Measurements from ENCODE around the gene MTFR1L. TPM values are rescaled to one million over a fixed set of nuclear protein-coding genes. Genes with fewer than 3 reads are reported as not detected.

The MTFR1L gene
- total RNA-seq, 1 donor from 2014 or later = 81.6 TPM

GRCh38 chr1:25787760-25788166, 32.0 kb upstream of the MTFR1L start:
- no peak for DNase-seq (ENCODE audit: low read depth)

- no peak for DNase-seq (ENCODE audit: low read depth)
These were observed 29.3 kb upstream of the MTFR1L start for GRCh38 chr1:25790472-25790871.

DNA sequence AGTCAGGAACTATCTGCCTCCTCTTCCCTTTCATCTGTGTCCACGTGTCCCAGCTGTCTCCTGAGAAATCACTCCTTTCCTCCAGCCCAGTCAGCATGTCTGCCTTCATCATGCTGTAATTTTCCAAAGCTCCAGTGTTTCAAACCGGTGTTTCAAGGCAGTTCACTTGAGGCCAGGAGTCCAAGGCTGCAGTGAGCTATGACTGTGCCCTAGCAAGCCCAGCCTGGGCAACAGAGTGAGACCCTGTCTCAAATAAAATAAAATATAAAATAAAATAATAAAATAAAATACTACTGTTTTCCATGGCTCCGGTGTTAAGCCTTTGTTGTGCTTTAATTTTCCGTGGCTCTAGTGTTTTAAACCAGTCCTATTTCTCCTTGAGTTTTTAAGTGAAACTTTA, 27.6 kb upstream of the MTFR1L start:
- peak; percentile 67 for DNase-seq (ENCODE audit: low read depth)

GRCh38 chr1:25793585-25794170, 26.1 kb upstream of the MTFR1L start:
- DNase-seq (ENCODE audit: low read depth) = no peak

GRCh38 chr1:25794325-25794724, 25.4 kb upstream of the MTFR1L start:
- DNase-seq (ENCODE audit: low read depth) = peak; percentile 97

DNA sequence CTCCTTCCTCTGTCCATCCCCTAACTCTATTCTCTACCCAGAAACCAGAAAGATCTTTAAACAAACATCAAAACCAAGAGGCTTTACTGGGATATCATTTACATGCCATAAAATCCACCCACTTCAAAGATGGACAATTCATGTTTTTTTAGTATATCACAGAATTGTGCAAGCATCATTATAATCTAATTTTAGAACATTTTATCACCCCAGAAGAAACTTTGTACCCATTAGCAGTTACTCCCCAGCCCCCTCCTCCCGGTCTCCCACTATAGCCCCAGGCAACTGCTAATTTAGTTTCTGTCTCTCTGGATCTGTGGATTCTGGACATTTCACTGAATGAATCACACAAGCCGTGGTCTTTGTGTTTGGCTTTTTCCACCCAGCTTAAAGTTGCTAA, 24.5 kb upstream of the MTFR1L start:
- no peak for DNase-seq (ENCODE audit: low read depth)

DNA sequence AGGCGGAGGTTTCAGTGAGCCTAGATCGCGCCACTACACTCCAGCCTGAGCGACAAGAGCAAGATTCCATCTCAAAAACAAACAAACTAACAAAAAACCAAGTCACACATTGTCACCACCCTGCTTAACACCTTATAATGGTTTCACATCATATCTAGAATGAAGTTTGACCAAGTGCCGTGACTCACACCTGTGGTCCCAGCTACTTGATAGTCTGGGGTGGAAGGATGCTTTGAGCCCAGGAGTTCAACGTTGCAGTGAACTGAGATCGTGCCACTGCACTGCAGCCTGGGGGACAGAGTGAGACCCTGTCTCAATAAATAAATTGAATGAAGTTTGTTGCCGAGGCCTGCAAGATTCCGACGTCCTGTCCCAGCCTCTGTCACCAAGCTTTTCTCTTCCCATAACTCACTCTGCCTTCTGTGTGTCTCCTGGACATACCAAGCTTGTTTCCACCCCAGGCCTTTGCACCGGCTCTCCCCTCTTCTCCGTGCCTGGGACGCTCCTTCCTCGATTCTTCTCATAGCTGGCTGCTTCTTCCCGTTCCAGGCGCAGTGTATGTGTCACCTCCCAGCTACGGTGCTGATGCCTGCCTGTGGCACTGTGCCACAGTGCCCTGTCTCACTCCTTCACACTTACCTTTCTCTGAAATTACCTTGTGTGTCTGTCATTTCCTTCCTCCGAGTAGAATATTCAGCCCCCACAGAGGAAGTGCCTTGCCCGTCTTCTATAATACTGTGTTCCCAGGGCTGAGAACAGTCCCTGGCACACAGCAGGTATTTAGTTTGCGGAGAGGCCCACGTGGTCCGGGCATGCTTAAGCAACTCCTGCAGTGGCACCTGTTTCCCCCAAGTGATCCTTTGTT, 23.6 kb upstream of the MTFR1L start:
- no peak for DNase-seq (ENCODE audit: low read depth)

DNA sequence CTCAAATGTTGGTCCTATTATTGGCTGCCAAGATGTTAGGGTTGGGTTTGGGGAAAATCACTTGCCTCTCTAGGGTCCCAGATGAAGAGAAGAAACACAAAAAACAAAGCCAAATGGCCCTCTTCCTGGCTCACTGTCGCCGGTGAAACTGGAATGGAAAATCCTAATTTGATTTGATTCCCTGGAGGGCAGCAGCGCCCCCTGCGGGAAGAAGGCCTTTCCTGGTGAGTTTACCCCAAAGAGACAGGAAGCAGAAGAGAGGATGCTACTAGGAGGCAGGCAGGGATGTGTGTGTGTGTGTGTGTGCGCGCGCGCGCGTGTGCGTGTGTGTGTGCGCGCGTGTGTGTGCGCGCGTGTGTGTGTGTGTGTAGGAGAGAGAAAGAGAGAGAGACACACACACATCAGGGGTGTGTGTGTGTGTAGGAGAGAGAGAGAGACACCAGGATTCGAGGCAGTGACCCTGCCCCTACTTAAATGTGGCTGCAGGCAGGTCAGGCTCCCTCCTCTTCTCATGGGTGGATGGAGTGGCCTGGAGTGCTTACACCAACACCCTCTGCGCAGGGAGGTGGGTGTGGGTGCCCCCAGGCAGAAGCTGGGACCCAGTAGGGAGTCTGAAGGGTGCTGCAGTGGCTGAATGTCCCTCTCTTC, 22.8 kb upstream of the MTFR1L start:
- DNase-seq (ENCODE audit: low read depth) = peak; percentile 84

GRCh38 chr1:25797939-25798338, 21.8 kb upstream of the MTFR1L start:
- peak; percentile 42 for DNase-seq (ENCODE audit: low read depth)

DNA sequence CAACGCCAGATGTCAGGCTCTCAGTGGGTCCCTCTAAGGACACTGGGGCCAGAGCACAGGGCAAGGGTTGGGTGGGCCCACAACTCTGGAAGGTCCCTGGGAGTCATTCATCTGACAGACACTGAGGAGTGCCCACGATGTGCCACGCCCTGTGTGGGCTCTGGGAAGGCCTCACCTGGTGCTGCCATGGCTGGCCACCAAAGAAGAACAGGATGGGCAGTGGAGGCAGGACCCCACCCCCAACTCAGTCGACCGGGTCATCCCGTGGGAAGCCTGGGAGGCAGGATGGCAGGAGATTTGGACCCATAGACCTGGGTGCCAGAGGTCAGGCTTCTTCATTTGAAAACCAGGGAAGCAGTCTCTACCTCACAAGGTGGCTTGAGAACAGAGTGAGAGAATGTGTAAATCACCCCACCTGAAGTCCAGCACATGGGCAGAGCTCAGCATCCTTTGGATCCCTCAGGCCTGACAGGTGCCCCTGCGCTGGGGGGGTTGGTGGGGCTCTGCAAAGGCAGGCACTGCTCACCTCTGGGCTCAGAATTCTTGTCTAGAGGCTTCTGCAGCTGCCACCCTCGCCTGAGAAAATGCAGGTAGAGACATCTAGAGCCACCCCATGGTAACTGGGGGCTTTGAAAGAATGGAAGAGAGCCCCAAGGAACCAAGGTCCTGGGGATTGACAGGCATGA, 20.9 kb upstream of the MTFR1L start:
- DNase-seq (ENCODE audit: low read depth) = no peak

DNA sequence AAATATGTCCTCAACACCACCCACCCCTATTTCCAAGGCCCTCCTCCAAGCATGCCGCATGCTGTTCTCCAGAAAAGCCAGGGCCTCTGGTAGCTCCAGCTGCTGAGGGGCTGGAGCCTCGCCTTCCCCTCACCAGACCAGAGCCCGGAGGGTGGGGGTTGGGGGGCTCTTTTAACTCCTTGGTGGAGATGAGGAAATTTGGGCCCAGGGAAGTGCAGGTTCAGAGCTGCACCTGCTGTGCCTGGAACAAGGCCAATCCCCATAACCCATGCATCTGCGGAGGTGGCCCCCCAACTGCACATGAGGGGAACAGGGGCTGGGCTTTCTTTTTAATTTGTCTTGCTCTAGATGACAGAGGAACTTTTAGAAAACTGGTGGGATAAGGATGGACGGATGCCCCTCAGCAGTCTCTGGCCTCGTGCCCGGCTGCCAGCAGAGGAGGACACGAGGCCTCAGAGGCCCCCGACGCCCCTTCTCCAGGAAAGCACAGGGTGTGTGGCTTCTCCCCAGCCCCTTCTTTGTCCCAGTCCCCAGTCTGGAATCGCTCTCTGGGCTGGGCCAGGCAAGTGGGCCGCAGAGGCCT, 20.3 kb upstream of the MTFR1L start:
- no peak for DNase-seq (ENCODE audit: low read depth)

DNA sequence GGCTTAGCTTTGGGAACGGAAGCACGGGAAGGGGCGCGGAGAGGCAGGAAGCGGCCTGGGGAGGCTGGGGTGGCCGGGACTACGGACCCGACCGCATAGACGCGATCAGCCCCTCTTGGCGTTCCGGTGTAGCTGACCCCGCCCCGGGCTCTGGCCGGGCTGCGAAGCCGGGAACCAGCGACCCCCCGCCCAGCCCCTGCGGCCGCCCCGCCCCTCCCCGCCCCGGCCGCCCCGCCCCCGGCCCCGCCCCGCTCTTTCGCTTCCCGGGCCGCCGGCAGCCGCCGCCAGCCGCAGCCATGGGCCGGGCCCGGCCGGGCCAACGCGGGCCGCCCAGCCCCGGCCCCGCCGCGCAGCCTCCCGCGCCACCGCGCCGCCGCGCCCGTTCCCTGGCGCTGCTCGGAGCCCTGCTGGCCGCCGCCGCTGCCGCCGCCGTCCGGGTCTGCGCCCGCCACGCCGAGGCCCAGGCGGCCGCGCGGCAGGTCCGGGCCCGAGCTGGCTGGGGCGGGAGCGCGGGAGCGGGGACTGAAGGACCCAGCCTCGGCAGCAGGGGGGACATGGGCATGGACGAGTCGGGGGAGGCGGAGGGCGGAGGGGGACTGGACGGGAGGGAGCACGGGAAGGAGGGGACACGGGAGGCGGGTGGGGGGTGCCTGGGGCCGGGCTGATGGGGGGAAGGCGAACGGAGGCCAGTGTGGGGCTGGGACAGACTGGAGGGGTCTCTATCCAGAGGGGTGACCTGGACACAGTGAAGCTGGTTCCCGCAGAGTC, 19.6 kb upstream of the MTFR1L start, which contains the start of gene SELENON:
SELENON (plus strand) TSS at position 259 of the 768 bp plus-strand sequence; CDS start at position 297, 38 bp downstream.
- peak; percentile 52 for DNase-seq (ENCODE audit: low read depth)

GRCh38 chr1:25800703-25801377, 18.9 kb upstream of the MTFR1L start:
- DNase-seq (ENCODE audit: low read depth) = no peak

DNA sequence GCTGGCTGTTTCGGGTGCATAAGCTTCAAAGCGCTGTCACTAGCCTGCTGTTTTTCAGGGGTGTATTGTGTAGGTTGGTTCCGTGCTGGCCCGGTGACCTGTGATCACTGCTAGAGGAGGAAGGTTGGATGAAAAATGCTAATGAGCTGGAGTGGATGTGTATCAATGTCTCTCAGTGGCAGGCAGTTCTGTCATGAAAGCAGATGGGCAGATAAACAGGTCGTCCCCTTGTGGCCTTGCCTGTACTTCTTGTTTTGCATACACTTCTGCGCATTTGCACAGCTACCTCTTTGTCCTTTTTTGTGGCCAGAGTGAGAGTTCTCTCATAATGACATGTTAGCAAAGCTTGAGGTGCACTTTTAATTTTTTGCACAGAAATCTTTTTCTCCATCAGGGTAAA, 16.8 kb upstream of the MTFR1L start:
- DNase-seq (ENCODE audit: low read depth) = no peak

DNA sequence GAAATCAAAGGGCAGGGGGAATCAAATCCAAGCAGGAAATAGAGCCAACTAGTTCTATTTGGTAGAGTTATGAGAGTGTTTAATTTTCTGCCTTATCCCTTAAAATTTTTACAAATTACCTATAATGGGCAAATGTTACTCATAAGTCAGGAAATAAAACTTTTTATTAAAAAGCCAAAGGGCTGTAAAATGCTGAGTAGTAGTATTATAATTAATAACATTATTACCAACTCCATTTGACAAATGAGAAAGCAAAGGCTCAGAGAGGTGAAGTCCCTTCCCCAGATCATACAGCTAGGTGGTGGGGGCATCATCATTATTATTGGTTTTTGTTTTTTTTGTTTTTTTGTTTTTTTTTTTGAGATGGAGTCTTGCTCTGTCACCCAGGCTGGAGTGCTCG, 16.4 kb upstream of the MTFR1L start:
- DNase-seq (ENCODE audit: low read depth) = no peak

DNA sequence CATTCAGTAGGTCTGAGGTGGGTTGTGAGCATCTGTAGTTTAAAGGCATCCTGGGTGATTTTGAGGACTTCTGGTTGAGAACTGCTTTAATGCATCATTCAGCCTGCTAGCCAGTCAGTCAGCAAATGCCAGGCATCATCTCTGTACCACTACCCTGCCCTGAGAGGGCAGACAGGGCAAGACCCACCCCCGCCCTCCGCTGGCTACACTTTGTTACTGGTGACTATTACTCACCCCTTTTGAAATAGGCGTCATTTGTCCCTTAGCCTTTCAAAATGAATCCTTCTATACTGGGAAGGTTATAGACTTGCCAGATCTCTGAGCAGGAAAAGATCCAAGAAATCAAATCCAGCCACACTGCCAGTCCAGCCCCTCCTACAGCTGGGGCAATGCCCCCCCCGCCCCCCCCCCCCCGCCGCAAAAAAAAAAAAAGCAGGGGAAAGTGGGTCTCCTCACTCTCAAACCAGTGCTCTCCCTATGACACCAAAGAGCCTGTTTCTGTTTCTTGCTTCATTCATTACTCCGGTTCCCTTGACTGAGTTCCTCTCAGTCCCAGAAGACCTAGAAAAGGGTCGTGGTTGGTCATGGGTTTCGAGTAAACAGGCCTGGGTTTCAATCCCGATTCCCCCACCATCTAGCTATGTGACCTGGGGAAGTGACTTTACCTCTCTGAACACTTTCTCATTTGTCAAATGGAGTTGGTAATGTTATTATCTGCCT, 15.3 kb upstream of the MTFR1L start:
- DNase-seq (ENCODE audit: low read depth) = peak; percentile 33

DNA sequence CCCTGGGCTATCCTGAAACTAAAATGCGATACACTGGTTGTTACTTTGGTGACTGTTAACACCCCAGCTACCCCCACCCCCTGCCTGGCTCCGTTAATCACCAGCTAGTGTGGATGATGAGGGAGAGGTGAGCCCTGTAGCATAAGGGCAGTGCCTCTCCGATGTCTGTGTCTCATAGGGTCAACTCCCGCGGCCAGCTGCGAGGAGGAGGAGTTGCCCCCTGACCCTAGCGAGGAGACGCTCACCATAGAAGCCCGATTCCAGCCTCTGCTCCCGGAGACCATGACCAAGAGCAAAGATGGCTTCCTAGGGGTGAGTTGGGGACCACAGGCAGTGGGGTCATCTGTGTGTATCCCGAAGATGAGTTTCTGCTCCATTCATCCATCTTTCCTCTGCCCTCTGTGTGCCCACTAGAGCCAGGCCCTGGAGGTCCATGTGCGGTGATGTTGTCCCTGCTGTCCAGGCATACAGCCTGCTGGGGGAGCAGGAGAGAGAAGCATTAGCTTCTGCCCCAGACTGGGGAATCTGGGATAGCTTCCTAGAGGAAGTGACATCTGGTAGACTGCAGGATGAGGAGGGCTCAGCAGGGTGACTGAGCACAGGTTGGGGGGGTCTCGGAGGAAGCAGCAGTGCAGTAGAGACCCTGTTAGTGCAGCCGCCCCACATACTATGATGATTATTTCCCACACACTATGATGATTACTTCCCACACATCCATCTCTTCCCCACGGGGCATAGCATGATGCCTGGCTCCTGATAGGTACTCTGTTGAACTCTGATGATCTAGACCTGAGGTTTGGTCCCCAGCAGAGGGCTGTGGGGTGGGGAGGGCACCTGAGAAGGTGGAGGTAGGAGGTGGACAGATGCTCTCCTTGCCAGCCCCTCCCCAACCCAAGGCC, 14.5 kb upstream of the MTFR1L start:
- no peak for DNase-seq (ENCODE audit: low read depth)

DNA sequence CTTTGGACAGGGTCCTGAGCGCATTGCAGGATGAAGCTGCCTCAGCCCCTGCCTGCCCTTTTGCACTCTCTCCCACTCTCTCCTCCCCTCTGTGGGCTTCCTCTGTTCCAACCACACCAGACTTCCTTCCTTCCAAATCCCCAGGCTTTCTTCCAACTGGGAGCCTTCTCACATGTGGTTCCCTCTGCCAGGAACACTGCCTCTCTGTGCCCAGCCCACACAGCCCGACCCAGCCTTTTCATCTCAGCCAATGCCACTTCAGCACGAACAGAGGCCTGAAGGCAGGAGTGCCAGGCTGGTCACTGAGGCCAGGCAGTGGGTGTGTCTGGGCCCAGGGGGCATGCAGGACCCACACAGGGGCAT, 13.9 kb upstream of the MTFR1L start:
- DNase-seq (ENCODE audit: low read depth) = peak; percentile 59

Data from myocyte (in vitro differentiated cells).